K562 (cell line): ENCODE results near the gene OR14A16. TPM values are rescaled to one million over a fixed set of nuclear protein-coding genes. Genes with fewer than 3 reads are reported as not detected.

Experiments
- ARNT ChIP-seq, 2 experiments: fragments of 450-650 bp; IDR thresholded peaks; 2 replicates each; pipeline ENCODE4 v1.6.1; 2016; ENCODE audit warnings: mild to moderate bottlenecking in 1 of 2
- BCL6 ChIP-seq: fragments of 250-450 bp; sonication (Bioruptor Pico); IDR thresholded peaks from 2 replicates; pipeline ENCODE4 v1.4.0; 2020
- CBFB ChIP-seq: sonication (generic); formaldehyde crosslinking; IDR thresholded peaks from 2 replicates; pipeline ENCODE4 v1.4.0; 2020; ENCODE audit warnings: mild to moderate bottlenecking, missing genetic modification reagents
- CHD2 ChIP-seq: IDR thresholded peaks from 2 replicates; pipeline ENCODE4 v1.6.1; 2011; ENCODE audit warnings: low read depth, low read length
- ELF4 ChIP-seq: fragments of 450-650 bp; formaldehyde crosslinking; IDR thresholded peaks from 2 replicates; pipeline ENCODE4 v1.4.0; 2022; ENCODE audit warnings: missing genetic modification characterization
- MTF1 ChIP-seq: fragments of 250-450 bp; sonication (Bioruptor Pico); IDR thresholded peaks from 2 replicates; pipeline ENCODE4 v1.9.0; 2021; ENCODE audit warnings: moderate library complexity, mild to moderate bottlenecking, inconsistent platforms, borderline replicate concordance
- NCOA2 ChIP-seq, 2 experiments: fragments of 450-650 bp; IDR thresholded peaks; 2 replicates each; pipeline ENCODE4 v1.6.1; 2018; ENCODE audit warnings: mild to moderate bottlenecking in 2 of 2, moderate library complexity in 1 of 2; ENCODE audit not compliant: partially characterized antibody in 2 of 2
- NFE2 ChIP-seq: IDR thresholded peaks from 2 replicates; pipeline ENCODE4 v1.6.1; 2014; ENCODE audit warnings: antibody characterized with exemption, low read depth
- NONO ChIP-seq, 2 experiments: fragments of 200-400 bp in 1 of 2; fragments of 450-650 bp in 1 of 2; formaldehyde crosslinking in 1 of 2; IDR thresholded peaks; 2 replicates each; pipeline ENCODE4 v1.6.1; 2017; ENCODE audit warnings: low read depth in 2 of 2, mild to moderate bottlenecking in 2 of 2, moderate library complexity in 2 of 2, low read length in 1 of 2
- PHF8 ChIP-seq: fragments of 200-600 bp; sonication (generic); IDR thresholded peaks from 2 replicates; pipeline ENCODE4 v1.6.1; 2012; ENCODE audit warnings: mixed run types, mild to moderate bottlenecking, inconsistent platforms, low read length, moderate library complexity, borderline replicate concordance
- RAD51 ChIP-seq: fragments of 450-650 bp; IDR thresholded peaks from 2 replicates; pipeline ENCODE4 v1.7.1; 2016; ENCODE audit warnings: low read depth, mild to moderate bottlenecking, borderline replicate concordance
- RBM34 ChIP-seq: fragments of 200-400 bp; formaldehyde crosslinking; IDR thresholded peaks from 2 replicates; pipeline ENCODE4 v1.6.1; 2018; ENCODE audit warnings: low read length, borderline replicate concordance; ENCODE audit not compliant: insufficient read depth
- RFX5 ChIP-seq: IDR thresholded peaks from 2 replicates; pipeline ENCODE4 v1.6.1; 2011; ENCODE audit warnings: low read depth, mild to moderate bottlenecking, improper control_type of control experiment, low read length
- SMAD4 ChIP-seq: fragments of 250-450 bp; sonication (Bioruptor Pico); conservative IDR thresholded peaks from 2 replicates; pipeline ENCODE4 v1.8.0; 2021; ENCODE audit warnings: inconsistent platforms, mild to moderate bottlenecking, moderate library complexity
- SP2 ChIP-seq: IDR thresholded peaks from 2 replicates; pipeline ENCODE4 v1.6.1; 2011; ENCODE audit warnings: mild to moderate bottlenecking, low read depth, low read length, moderate library complexity; ENCODE audit not compliant: poor library complexity, severe bottlenecking; ENCODE audit errors: extremely low read depth
- SRSF7 ChIP-seq: fragments of 200-400 bp; formaldehyde crosslinking; optimal IDR thresholded peaks from 2 replicates; pipeline ENCODE3; 2017; ENCODE audit warnings: mild to moderate bottlenecking, low read depth, low read length
- STAG1 ChIP-seq: sonication (generic); formaldehyde crosslinking; IDR thresholded peaks from 2 replicates; pipeline ENCODE4 v1.5.0; 2020; ENCODE audit warnings: missing genetic modification reagents, borderline replicate concordance
- TCF3 ChIP-seq: sonication (generic); formaldehyde crosslinking; IDR thresholded peaks from 2 replicates; pipeline ENCODE4 v1.4.0; 2020; ENCODE audit warnings: mild to moderate bottlenecking, missing genetic modification reagents
- TCF7 ChIP-seq: sonication (generic); IDR thresholded peaks from 2 replicates; pipeline ENCODE4 v1.6.1; 2016; ENCODE audit warnings: antibody characterized with exemption, borderline replicate concordance
- TFAP4 ChIP-seq: sonication (generic); formaldehyde crosslinking; IDR thresholded peaks from 2 replicates; pipeline ENCODE4 v1.8.0; 2022; ENCODE audit warnings: missing genetic modification reagents, mild to moderate bottlenecking, moderate library complexity, borderline replicate concordance
- ZNF217 ChIP-seq: sonication (generic); formaldehyde crosslinking; IDR thresholded peaks from 2 replicates; pipeline ENCODE4 v1.8.0; 2022; ENCODE audit warnings: mild to moderate bottlenecking, missing genetic modification reagents
- polyA plus RNA-seq, 8 experiments: library from polyadenylated mRNA; depleted of rRNA in 4 of 8; stranded (reverse) in 5 of 8; unstranded in 3 of 8; fragments of >200 nt; fragmentation: Nextera tagmentation in 2 of 8; fragmentation: Illumina TruSeq in 1 of 8; extraction: Ambion mirVana in 2 of 8; extraction: Trizol in 1 of 8; gene quantifications; 2 replicates each; pipeline versions ENCODE4 v1.2.1 to v1.2.3, GENCODE V29; 2011 to 2014; ENCODE audit warnings: inconsistent platforms in 1 of 8, missing spikeins in 1 of 8
- total RNA-seq, 7 experiments: library from RNA; depleted of rRNA in 6 of 7; stranded (reverse); fragments of >200 nt in 6 of 7; fragmentation: Illumina TruSeq in 2 of 7; extraction: Trizol in 2 of 7; gene quantifications; 2 replicates each; pipeline versions ENCODE4 v1.2.1 to v1.2.3, GENCODE V29; 2011 to 2021; ENCODE audit warnings: low replicate concordance in 1 of 7
- TF ChIP-seq, protein P1 (sequence below): fragments of 450-650 bp; formaldehyde crosslinking; IDR thresholded peaks from 2 replicates; pipeline ENCODE4 v1.4.0; 2020; ENCODE audit warnings: mild to moderate bottlenecking, moderate library complexity
- TF ChIP-seq, protein P2 (sequence below): sonication (generic); IDR thresholded peaks from 2 replicates; pipeline ENCODE4 v1.6.1; 2016
- TF ChIP-seq, protein P3 (sequence below): fragments of 250-450 bp; sonication (Bioruptor Pico); IDR thresholded peaks from 2 replicates; pipeline ENCODE4 v1.8.0; 2022; ENCODE audit warnings: moderate library complexity, mild to moderate bottlenecking, inconsistent platforms
- TF ChIP-seq, protein P4 (sequence below): sonication (generic); formaldehyde crosslinking; IDR thresholded peaks from 2 replicates; pipeline ENCODE4 v1.8.1; 2023; ENCODE audit warnings: mild to moderate bottlenecking, missing genetic modification reagents

Gene OR14A16
- total and polyA plus RNA-seq, 9 of the 15 experiments (the other 6 are each of a cell fraction or from before 2014, with no cell fraction given) = not detected

GRCh38 chr1:247854899-247855545 is 31.1 kb upstream of the OR14A16 start (continued):
- TF ChIP-seq, protein P1, sequence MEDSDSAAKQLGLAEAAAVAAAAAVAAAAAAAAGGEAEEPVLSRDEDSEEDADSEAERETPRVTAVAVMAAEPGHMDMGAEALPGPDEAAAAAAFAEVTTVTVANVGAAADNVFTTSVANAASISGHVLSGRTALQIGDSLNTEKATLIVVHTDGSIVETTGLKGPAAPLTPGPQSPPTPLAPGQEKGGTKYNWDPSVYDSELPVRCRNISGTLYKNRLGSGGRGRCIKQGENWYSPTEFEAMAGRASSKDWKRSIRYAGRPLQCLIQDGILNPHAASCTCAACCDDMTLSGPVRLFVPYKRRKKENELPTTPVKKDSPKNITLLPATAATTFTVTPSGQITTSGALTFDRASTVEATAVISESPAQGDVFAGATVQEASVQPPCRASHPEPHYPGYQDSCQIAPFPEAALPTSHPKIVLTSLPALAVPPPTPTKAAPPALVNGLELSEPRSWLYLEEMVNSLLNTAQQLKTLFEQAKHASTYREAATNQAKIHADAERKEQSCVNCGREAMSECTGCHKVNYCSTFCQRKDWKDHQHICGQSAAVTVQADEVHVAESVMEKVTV = no peak
- TF ChIP-seq PHF8 = peak; percentile 20; the same call in 1 of the 2 replicates
- TF ChIP-seq MTF1 (CRISPR knock-in tag) = no peak
- no peak for TF ChIP-seq RBM34
- TF ChIP-seq NONO (IDR thresholded peaks at IDR 0.05; ENCODE audit: low read depth in 2 of 2, low read length in 1 of 2) = no peak
- peak; percentile 51 for TF ChIP-seq SMAD4
- no peak for TF ChIP-seq CHD2
- TF ChIP-seq ARNT (IDR thresholded peaks at IDR 0.05) = no peak; a peak in 1 of 4 replicates
- TF ChIP-seq, protein P2, sequence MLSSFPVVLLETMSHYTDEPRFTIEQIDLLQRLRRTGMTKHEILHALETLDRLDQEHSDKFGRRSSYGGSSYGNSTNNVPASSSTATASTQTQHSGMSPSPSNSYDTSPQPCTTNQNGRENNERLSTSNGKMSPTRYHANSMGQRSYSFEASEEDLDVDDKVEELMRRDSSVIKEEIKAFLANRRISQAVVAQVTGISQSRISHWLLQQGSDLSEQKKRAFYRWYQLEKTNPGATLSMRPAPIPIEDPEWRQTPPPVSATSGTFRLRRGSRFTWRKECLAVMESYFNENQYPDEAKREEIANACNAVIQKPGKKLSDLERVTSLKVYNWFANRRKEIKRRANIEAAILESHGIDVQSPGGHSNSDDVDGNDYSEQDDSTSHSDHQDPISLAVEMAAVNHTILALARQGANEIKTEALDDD = no peak
- TF ChIP-seq SRSF7 = no peak
- TF ChIP-seq, protein P3, sequence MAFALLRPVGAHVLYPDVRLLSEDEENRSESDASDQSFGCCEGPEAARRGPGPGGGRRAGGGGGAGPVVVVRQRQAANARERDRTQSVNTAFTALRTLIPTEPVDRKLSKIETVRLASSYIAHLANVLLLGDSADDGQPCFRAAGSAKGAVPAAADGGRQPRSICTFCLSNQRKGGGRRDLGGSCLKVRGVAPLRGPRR (CRISPR knock-in tag) = no peak; the same call in 1 of the 2 replicates
- TF ChIP-seq, protein P4, sequence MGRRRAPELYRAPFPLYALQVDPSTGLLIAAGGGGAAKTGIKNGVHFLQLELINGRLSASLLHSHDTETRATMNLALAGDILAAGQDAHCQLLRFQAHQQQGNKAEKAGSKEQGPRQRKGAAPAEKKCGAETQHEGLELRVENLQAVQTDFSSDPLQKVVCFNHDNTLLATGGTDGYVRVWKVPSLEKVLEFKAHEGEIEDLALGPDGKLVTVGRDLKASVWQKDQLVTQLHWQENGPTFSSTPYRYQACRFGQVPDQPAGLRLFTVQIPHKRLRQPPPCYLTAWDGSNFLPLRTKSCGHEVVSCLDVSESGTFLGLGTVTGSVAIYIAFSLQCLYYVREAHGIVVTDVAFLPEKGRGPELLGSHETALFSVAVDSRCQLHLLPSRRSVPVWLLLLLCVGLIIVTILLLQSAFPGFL (CRISPR knock-in tag) = no peak
- TF ChIP-seq BCL6 (CRISPR knock-in tag) = no peak
- TF ChIP-seq CBFB (CRISPR knock-in tag) = no peak
- TF ChIP-seq RFX5 = no peak
- peak; percentile 95 for TF ChIP-seq NFE2
- no peak for TF ChIP-seq ZNF217 (CRISPR knock-in tag)
- TF ChIP-seq NCOA2 (IDR thresholded peaks at IDR 0.05; ENCODE audit: partially characterized antibody in 2 of 2) = no peak
- TF ChIP-seq TFAP4 (CRISPR knock-in tag) = peak; percentile 74; the same call in 1 of the 2 replicates
- peak; percentile 93 for TF ChIP-seq TCF3 (CRISPR knock-in tag)
- no peak for TF ChIP-seq ELF4 (CRISPR knock-in tag)
- no peak for TF ChIP-seq TCF7
- no peak for TF ChIP-seq SP2
- TF ChIP-seq STAG1 (CRISPR knock-in tag) = no peak
- TF ChIP-seq RAD51 = no peak
